Immature natural killer cell (primary cell): ENCODE data around the gene CALCOCO2. TPM values are rescaled to one million over a fixed set of nuclear protein-coding genes. Genes with fewer than 3 reads are reported as not detected.
"Not testable (repeated sequence)": the region's sequence is repeated elsewhere in the genome, so short reads cannot be mapped to it uniquely, and the experiment has no call there.

Experiments
- DNase-seq, 3 donors: peaks; one replicate each; pipeline ENCODE4 v3.0.0; 2022; ENCODE audit warnings: mixed read lengths in 1 of 3
- H3K27ac Mint-ChIP-seq, 6 donors: one replicate each; pipeline ENCODE4 v1.8.0; 2020; ENCODE audit warnings: mixed read lengths in 6 of 6, mild to moderate bottlenecking in 5 of 6, inconsistent platforms in 4 of 6, moderate library complexity in 3 of 6
- H3K27me3 Mint-ChIP-seq, 3 donors: one replicate each; pipeline ENCODE4 v1.8.0; 2020 to 2021; ENCODE audit warnings: low read depth in 3 of 3, mild to moderate bottlenecking in 3 of 3, mixed read lengths in 3 of 3, moderate library complexity in 3 of 3, inconsistent platforms in 1 of 3
- H3K36me3 Mint-ChIP-seq, 3 donors: one replicate each; pipeline ENCODE4 v1.8.0; 2020; ENCODE audit warnings: mixed read lengths in 3 of 3, inconsistent platforms in 2 of 3, mild to moderate bottlenecking in 2 of 3
- H3K4me1 Mint-ChIP-seq, 2 donors: one replicate each; pipeline ENCODE4 v1.8.0; 2020; ENCODE audit warnings: inconsistent platforms in 2 of 2, mild to moderate bottlenecking in 2 of 2, mixed read lengths in 2 of 2, moderate library complexity in 1 of 2
- H3K4me3 Mint-ChIP-seq, 5 donors: one replicate each; pipeline ENCODE4 v1.8.0; 2020; ENCODE audit warnings: mild to moderate bottlenecking in 5 of 5, mixed read lengths in 5 of 5, inconsistent platforms in 3 of 5, moderate library complexity in 3 of 5
- H3K9me3 Mint-ChIP-seq, 6 donors: one replicate each; pipeline ENCODE4 v1.8.0; 2020; ENCODE audit warnings: mild to moderate bottlenecking in 6 of 6, mixed read lengths in 6 of 6, inconsistent platforms in 4 of 6, moderate library complexity in 3 of 6
- polyA plus RNA-seq, 3 donors: library from polyadenylated mRNA; unstranded; fragments of 300-500 nt; fragmentation: Illumina TruSeq; gene quantifications; one replicate each; pipeline ENCODE4 v1.2.3, GENCODE V29; 2021

CALCOCO2 gene, protein sequence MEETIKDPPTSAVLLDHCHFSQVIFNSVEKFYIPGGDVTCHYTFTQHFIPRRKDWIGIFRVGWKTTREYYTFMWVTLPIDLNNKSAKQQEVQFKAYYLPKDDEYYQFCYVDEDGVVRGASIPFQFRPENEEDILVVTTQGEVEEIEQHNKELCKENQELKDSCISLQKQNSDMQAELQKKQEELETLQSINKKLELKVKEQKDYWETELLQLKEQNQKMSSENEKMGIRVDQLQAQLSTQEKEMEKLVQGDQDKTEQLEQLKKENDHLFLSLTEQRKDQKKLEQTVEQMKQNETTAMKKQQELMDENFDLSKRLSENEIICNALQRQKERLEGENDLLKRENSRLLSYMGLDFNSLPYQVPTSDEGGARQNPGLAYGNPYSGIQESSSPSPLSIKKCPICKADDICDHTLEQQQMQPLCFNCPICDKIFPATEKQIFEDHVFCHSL
- 100 to 1,000 TPM; 164 to 267 (median 199) TPM for polyA plus RNA-seq

DNA sequence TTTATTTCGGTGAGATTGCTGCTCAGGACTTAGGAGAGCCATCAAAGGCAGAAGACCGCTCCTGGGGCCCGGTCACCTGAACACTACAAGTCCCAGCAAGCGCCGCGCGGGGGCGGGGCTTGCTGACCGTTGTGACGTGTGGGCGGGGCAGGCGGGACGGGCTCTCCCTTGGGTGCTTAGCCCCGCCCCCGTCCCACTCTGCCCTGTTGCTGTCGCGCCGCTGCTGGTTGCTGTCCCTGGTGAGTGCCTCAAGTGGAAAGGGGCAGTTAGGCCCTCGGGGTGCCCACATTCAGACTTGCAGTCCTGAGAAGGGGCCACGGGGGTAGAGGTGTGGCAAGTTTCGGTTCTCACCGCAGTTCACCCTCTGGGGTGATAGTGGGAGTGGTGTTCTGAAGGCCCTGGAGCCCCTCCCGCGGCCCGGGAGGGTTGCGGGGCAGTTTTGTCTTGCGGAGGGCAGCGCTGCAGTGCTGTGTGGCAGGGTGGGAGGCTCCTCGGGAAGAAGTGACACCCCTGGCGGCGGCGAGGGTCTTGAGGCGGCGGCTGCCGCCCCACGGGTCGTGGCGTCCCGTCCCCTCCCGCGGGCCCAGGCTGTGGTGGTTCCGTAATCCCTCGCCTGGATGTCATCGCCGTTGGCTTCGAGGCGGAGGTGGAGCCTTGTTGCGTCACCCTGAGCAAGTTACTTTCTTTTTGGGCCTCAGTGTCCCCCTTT is at the start of gene CALCOCO2:
TSS of gene CALCOCO2 (plus strand) at position 196 of the 709 bp plus-strand sequence. CDS start 10,673 bp downstream, outside the sequence.
- DNase-seq = peak; percentile 87 to 90 (median 89)
- peaks cover 0 to 2% (median 0%) of the 10 kb centered on the region in 3 donors for H3K36me3 Mint-ChIP-seq
- H3K4me1 Mint-ChIP-seq = peaks cover 43 to 52% of the 10 kb centered on the region in 2 donors
- H3K27ac Mint-ChIP-seq = peak within 1 kb of the TSS; percentile 96 to 98 (median 98)
- no peaks in the 10 kb centered on the region for H3K9me3 Mint-ChIP-seq
- H3K27me3 Mint-ChIP-seq = peaks cover 4 to 12% (median 9%) of the 10 kb centered on the region in 3 donors
- peak within 1 kb of the TSS; percentile 97 to 99 (median 98) for H3K4me3 Mint-ChIP-seq

DNA sequence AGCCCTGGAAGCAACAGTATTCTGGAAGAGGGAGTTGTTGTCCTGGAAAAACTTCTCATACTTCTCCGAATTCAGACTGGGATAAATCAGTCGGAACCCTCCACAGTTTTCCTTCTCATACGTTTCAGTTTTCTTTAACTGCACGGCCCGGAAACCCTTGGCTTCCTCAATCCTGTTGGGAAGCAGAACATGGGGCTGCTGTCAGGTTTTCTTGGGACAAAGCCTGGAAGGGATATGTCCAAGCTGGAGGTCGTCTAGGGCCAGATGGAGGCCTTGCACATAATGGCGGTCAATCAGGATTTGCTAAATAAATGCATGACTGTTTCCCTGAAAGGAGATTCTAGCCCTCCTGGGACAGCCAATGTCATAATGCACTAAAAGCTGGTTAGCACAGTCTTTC is 43.0 kb upstream of the CALCOCO2 start:
- H3K4me3 Mint-ChIP-seq = no peak overlapping the region
- H3K9me3 Mint-ChIP-seq = no peaks in the 10 kb centered on the region
- no peaks in the 10 kb centered on the region for H3K36me3 Mint-ChIP-seq
- H3K27ac Mint-ChIP-seq = no peak overlapping the region
- no peaks in the 10 kb centered on the region for H3K4me1 Mint-ChIP-seq
- no peak for DNase-seq
- H3K27me3 Mint-ChIP-seq = peaks cover 4 to 12% (median 7%) of the 10 kb centered on the region in 3 donors

DNA sequence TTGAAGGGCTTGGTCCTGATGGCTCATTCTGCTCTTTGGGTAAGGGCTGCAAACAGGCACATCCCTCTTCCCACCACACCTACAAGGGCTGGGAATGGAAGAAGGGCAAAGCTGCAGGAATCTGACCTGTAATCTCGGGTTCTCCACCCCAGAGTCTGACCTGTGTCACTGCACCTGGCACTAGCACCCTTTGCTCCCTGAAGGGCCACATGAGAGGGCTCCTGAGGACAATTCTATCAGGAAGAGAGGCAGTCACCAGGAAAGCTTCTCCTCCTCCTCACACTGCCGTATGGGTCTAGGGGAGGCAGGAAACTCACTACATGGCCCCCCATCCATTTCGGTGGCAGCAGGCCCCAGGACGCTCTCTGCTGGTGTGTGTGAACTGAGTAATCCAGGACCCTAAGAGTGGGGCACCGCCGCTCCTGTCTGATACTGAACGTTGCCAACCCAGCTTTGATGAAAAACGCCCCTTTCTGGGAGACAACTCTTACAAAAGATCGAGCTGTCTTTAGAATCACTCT is 40.2 kb upstream of the CALCOCO2 start:
- Mint-ChIP-seq H3K27ac (no peak overlapping the region), H3K27me3 (peaks cover 4 to 19% (median 5%) of the 10 kb centered on the region in 3 donors), H3K4me1 (no peaks in the 10 kb centered on the region), H3K4me3 (no peak overlapping the region), H3K36me3 (no peaks in the 10 kb centered on the region), H3K9me3 (no peaks in the 10 kb centered on the region)
- no peak for DNase-seq

DNA sequence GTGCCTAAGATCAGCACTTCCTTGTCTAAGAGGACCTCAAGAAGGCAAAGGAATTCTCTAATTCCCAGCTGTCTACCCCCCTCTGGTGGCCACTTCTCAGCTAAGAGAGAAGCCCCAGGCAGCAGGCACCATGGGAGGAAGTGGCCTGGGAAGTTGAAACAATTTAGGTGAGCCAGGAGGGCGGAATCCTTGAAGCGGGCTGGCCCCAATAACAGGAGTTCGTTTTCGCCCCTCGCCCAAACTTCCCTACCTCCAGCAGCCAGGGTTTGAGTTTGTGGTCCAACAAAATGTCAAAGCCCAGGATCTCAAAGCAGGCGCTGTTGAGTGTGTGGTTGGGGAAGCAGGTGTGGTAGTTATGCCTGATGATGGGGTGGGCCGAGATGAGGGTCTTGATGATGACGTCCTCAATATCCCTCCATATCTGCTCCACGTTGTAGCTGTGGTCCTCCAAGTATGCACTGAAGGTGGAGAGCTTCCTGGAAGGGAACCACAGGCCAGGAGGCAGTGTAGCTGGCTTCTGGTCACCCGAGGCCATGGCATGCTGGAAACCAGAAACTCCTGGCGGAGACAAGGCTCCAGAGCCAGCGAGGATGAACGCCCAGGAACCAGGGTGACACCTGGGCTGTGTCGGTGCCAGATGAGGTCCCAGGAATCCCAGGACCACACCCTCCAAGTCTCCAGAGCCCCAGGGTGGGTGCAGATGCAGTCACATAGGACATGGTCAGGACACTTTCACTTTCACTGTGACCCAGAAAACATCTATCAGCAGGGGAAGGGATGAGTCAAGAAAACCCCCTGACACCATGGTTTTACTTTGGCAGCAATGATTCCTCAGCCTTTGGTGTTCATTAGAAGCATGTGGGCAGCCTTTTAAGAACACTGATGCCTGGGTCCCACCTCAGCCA is 39.5 kb upstream of the CALCOCO2 start:
- Mint-ChIP-seq H3K36me3 (no peaks in the 10 kb centered on the region), H3K4me3 (no peak overlapping the region), H3K27ac (no peak overlapping the region), H3K4me1 (no peaks in the 10 kb centered on the region), H3K9me3 (no peaks in the 10 kb centered on the region), H3K27me3 (peaks cover under 1 to 19% (median 5%) of the 10 kb centered on the region in 3 donors)
- no peak for DNase-seq

DNA sequence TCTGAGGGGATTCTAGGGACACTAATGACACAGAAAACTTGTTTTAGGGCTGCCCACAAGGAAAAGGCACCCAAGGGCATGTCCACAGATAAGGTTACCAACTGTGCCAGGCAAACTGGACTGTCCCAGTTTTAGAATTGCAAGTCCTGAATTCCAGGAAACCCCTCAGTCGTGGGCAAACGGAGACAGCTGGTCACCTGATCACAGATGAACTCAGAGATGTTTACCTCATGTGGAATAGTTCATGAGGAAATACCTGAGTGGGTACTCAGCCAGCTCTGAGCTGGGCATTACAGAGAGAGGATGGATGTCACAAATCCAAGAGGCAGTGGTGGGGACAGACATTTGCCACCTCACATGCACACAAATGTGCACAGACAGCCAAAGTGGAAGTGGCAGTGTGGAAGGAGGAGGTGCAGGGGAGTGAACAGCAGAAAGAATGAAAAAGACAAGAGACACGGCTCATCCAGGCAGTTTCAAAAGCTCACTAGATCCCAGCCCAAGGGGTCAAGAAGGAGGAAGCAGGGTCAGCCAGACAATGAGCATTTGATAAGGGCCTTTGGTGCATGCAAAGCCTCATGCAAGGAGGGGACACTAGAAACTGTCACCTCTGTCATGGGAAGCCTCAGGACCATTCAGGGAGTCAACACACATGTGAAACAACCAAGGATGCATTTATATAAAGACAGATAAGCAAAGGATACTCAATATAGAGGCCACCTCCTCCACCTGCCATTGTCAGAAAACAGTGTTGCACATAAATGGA is 38.6 kb upstream of the CALCOCO2 start:
- no peaks in the 10 kb centered on the region for H3K36me3 Mint-ChIP-seq
- no peak overlapping the region for H3K4me3 Mint-ChIP-seq
- H3K9me3 Mint-ChIP-seq = no peaks in the 10 kb centered on the region
- H3K4me1 Mint-ChIP-seq = no peaks in the 10 kb centered on the region
- peak overlapping the region in 1 of 6 donors; percentile 47 for H3K27ac Mint-ChIP-seq
- H3K27me3 Mint-ChIP-seq = peaks cover 3 to 20% (median 5%) of the 10 kb centered on the region in 3 donors
- DNase-seq = no peak

DNA sequence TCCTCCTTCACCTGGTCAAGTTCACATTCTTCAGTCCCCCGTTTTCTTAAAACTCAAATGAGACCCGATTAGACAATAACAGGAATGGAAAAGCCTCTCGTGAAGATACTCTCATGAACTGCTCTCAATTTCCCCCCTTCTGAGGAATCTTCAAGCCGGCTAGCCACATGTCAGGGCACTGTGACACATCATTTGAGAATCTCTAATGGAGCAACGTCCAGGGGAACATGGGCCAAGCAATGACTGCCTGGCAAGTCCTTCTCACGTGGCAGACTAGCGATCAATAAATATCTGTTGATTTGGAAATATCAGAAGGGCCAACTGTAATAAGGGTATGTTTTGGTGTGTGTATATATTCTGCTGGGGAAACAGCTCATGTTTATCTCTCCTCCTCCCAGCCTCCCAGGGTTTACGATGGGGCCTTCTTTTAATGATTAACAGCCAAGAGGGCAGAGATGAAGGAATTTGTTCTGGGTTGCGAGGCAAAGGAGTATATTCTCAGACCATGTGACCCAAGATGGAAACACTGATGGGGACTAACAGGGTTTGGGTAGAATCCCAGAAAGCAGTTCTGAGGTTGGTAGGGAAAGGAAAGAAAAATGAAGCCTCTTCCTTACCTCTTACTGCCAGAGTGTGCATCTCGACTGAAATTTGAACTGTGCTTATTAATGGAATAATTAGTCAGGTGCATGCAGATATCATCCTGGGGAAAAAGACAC is 35.2 kb upstream of the CALCOCO2 start:
- peaks cover 2 to 25% (median 5%) of the 10 kb centered on the region in 3 donors for H3K27me3 Mint-ChIP-seq
- H3K27ac Mint-ChIP-seq = no peak overlapping the region
- no peaks in the 10 kb centered on the region for H3K9me3 Mint-ChIP-seq
- H3K36me3 Mint-ChIP-seq = no peaks in the 10 kb centered on the region
- no peak overlapping the region for H3K4me3 Mint-ChIP-seq
- no peak for DNase-seq
- no peaks in the 10 kb centered on the region for H3K4me1 Mint-ChIP-seq

DNA sequence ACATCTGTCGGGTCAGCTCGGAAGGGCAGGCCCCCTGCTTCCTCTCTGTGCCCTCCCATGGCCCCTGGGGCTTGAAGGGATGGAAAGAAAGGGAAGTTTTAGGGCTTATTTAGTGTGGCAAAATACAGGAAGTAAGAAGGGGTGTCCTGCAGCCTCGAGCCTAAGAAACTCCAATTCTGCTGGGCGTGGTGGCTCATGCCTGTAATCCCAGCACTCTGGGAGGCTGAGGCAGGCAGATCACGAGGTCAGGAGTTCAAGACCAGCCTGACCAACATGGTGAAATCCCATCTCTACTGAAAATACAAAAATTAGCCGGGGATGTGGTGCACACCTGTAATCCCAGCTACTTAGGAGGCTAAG is 34.7 kb upstream of the CALCOCO2 start:
- H3K9me3 Mint-ChIP-seq, DNase-seq, H3K4me1 Mint-ChIP-seq, H3K36me3 Mint-ChIP-seq, H3K4me3 Mint-ChIP-seq, H3K27ac Mint-ChIP-seq: not testable (repeated sequence)
- H3K27me3 Mint-ChIP-seq = peaks cover 2 to 25% (median 5%) of the 10 kb centered on the region in 3 donors

DNA sequence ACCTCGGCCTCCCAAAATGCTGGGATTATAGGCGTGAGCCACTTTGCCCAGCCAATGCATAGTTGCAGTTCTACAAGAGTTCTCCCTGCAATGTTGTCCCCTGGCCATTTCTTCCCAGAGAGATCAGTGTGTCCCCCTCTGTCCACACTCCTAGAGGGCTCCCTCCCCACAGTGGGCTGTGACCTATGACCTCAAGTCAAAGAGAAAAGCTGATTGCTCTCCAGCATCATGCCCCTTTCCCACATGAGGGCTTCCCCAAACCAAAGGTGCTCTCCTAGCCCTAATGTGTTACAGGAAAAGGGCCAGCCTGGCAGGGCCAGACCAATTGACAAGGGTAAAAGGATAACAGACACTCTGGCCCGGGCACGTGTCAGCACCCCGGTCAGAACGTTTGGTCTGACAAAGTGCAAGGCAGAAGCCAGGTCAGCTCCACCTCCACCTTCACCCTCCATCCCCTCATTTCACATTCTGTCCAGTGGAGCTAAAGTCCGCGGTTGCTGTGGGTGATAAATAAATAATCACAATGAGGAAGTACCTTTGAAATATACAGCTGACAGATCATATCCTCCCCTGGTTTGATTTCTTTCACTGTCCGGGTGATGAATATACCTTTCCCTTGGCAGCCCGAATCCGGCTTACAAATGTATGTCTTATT is 31.6 kb upstream of the CALCOCO2 start:
- DNase-seq = no peak
- peaks cover 0 to 12% (median 5%) of the 10 kb centered on the region in 3 donors for H3K27me3 Mint-ChIP-seq
- no peaks in the 10 kb centered on the region for H3K9me3 Mint-ChIP-seq
- no peaks in the 10 kb centered on the region for H3K36me3 Mint-ChIP-seq
- no peak overlapping the region for H3K4me3 Mint-ChIP-seq
- no peak overlapping the region for H3K27ac Mint-ChIP-seq
- no peaks in the 10 kb centered on the region for H3K4me1 Mint-ChIP-seq

DNA sequence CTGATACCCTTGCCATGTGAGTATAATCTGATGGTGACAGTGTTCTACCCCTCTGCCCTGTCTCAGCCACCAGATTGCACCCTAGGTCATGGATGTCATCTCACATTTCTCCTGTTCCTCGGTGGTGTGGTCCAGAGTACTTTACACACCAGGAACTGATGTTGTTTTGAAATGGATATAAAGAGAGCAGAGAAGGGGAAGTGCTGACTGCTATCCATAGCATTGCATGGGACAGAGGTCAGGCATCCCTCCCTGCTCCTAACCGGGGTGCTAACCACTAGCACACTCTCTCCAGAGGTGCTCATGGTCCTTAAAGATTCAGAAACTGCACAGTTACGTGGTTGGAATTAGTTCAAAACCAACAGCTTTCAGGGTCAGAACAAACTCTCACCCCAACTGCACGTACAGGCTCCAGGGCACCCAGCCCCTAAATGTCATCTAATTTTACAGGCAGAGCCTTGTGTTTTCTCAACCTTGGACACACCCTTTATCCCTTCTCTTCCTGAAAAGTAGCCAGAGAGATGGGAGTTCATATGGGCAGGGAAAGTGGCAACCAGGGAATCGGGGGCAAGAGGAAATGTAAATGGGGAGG is 30.1 kb upstream of the CALCOCO2 start:
- H3K4me1 Mint-ChIP-seq = no peaks in the 10 kb centered on the region
- no peak for DNase-seq
- no peak overlapping the region for H3K27ac Mint-ChIP-seq
- H3K27me3 Mint-ChIP-seq = peaks cover 5 to 9% (median 5%) of the 10 kb centered on the region in 3 donors
- H3K9me3 Mint-ChIP-seq = no peaks in the 10 kb centered on the region
- H3K4me3 Mint-ChIP-seq = no peak overlapping the region
- no peaks in the 10 kb centered on the region for H3K36me3 Mint-ChIP-seq

DNA sequence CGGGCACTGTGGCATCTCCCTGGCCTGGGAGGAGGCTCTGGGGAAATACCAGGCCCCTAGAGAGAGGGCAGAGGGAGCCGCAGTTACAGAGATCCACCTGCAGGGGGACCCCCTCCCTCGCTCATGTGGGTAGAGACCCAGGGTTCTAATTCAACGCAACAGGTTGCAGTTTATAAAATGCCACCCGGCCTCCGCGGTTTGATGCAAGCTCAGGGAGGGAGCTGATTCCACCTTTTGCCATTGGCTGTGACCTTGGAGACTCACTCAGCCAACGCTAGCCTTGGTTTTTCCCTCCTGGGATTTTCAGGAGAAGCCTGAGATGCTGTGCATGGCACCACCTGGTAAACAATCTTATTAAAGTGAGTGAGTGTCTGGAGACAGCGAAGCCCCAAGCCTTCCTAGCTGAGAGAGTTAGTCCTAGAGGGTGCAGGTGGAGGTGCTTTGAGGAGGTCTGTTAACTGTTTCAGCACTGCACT is 25.9 kb upstream of the CALCOCO2 start:
- peak; percentile 50 to 59 (median 51) for DNase-seq
- Mint-ChIP-seq H3K27ac (no peak overlapping the region), H3K4me3 (no peak overlapping the region), H3K4me1 (no peaks in the 10 kb centered on the region), H3K9me3 (no peaks in the 10 kb centered on the region), H3K36me3 (no peaks in the 10 kb centered on the region), H3K27me3 (peaks cover 0 to 5% (median 0%) of the 10 kb centered on the region in 3 donors)

DNA sequence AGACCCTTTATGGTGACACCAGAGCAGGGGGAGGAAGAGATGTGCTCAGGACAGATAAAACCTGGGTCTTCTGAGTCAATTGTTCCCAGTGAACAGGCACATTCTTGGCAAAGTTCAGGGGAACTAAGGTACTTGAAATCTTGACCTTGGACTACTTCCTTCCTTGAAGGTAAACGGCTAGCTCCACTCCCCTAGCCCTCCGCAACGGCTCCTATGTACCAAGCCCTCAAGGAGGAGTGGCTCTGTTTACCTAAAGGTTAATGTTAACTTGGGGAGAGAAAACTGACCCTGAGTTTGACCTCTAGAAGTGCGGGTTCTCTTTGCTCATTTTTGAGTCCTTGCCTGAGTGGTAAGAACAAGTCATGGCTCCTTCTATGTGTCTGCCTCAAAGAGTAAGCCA is 21.7 kb upstream of the CALCOCO2 start:
- Mint-ChIP-seq H3K27me3 (peaks cover 0 to 6% (median 0%) of the 10 kb centered on the region in 3 donors), H3K4me1 (no peaks in the 10 kb centered on the region), H3K27ac (no peak overlapping the region), H3K4me3 (no peak overlapping the region), H3K9me3 (no peaks in the 10 kb centered on the region), H3K36me3 (no peaks in the 10 kb centered on the region)
- no peak for DNase-seq
